Umbilical cord (tissue), 2 donors: Measurements from ENCODE around the gene NDUFB10. TPM values are rescaled to one million over a fixed set of nuclear protein-coding genes. Genes with fewer than 3 reads are reported as not detected.

Experiments used
- DNase-seq: peaks from one replicate; pipeline ENCODE4 v3.0.0-alpha.2; 2015; ENCODE audit warnings: low spot score
- total RNA-seq: library from RNA; depleted of rRNA; stranded (reverse); fragments of >200 nt; gene quantifications from one replicate; pipeline ENCODE4 v1.2.3, GENCODE V29; 2014; ENCODE audit warnings: low replicate concordance; ENCODE audit not compliant: insufficient read depth

Gene NDUFB10
- total RNA-seq, 1 donor from 2014 or later: 111 TPM

- no peak for DNase-seq
These were observed 41.7 kb downstream of the NDUFB10 start for GRCh38 chr16:2001035-2001434.

- DNase-seq: no peak
These were observed 42.4 kb downstream of the NDUFB10 start for GRCh38 chr16:2001456-2002355.

GRCh38 chr16:2002406-2003230 is 43.3 kb downstream of the NDUFB10 start:
- no peak for DNase-seq

GRCh38 chr16:2003231-2003826 is 44.0 kb downstream of the NDUFB10 start:
- no peak for DNase-seq

- DNase-seq: peak; percentile 85
These were observed 44.7 kb downstream of the NDUFB10 start for GRCh38 chr16:2003827-2004641.

- DNase-seq: no peak
These were observed 45.6 kb downstream of the NDUFB10 start for GRCh38 chr16:2004795-2005517.

- DNase-seq: no peak
These were observed 46.3 kb downstream of the NDUFB10 start for GRCh38 chr16:2005646-2006045.

- DNase-seq: no peak
These were observed 47.0 kb downstream of the NDUFB10 start for GRCh38 chr16:2006317-2006716.

- no peak for DNase-seq
These were observed 47.9 kb downstream of the NDUFB10 start for GRCh38 chr16:2007081-2007836.

- DNase-seq: no peak
These were observed 48.7 kb downstream of the NDUFB10 start for GRCh38 chr16:2008009-2008526.

- DNase-seq: no peak
These were observed 49.4 kb downstream of the NDUFB10 start for GRCh38 chr16:2008631-2009163.

- DNase-seq: no peak
These were observed 49.9 kb downstream of the NDUFB10 start for GRCh38 chr16:2009164-2009711.

- DNase-seq: peak; percentile 88
These were observed 50.6 kb downstream of the NDUFB10 start, which contains the start of gene ZNF598 for GRCh38 chr16:2009791-2010510. TSS of gene ZNF598 (minus strand) at chr16:2009821.

Other genes starting within 250 kb of the NDUFB10 start
- gene NME3, start 188.0 kb upstream of the NDUFB10 start, total RNA-seq: 33.0 TPM
- 7.2 TPM for gene EME2, start 186.7 kb upstream of the NDUFB10 start, total RNA-seq
- gene MRPS34, start 186.4 kb upstream of the NDUFB10 start, total RNA-seq: 26.5 TPM
- 37.6 TPM for gene SPSB3, start 177.0 kb upstream of the NDUFB10 start, total RNA-seq
- 73.7 TPM for gene NUBP2, start 176.6 kb upstream of the NDUFB10 start, total RNA-seq
- gene IGFALS, start 165.8 kb upstream of the NDUFB10 start, total RNA-seq: 0.96 TPM
- gene HAGH, start 132.7 kb upstream of the NDUFB10 start, total RNA-seq: 34.4 TPM
- gene FAHD1, start 132.3 kb upstream of the NDUFB10 start, total RNA-seq: 36.1 TPM
- gene MEIOB, start 87.4 kb upstream of the NDUFB10 start, total RNA-seq: not detected
- gene HS3ST6, start 41.1 kb upstream of the NDUFB10 start, total RNA-seq: not detected
- 2.2 TPM for gene MSRB1, start 16.3 kb upstream of the NDUFB10 start, total RNA-seq
- gene RPL3L, start 4.8 kb upstream of the NDUFB10 start, total RNA-seq: not detected
- 1,669 TPM for gene RPS2, start 5.3 kb downstream of the NDUFB10 start, total RNA-seq
- not detected for gene RNF151, start 7.3 kb downstream of the NDUFB10 start, total RNA-seq
- 10.4 TPM for gene TBL3, start 12.5 kb downstream of the NDUFB10 start, total RNA-seq
- gene NOXO1, start 21.9 kb downstream of the NDUFB10 start, total RNA-seq: not detected
- 12.0 TPM for gene GFER, start 24.7 kb downstream of the NDUFB10 start, total RNA-seq
- gene SYNGR3, start 30.4 kb downstream of the NDUFB10 start, total RNA-seq: 2.4 TPM
- gene ZNF598, start 50.3 kb downstream of the NDUFB10 start, total RNA-seq: 4.8 TPM
- gene NPW, start 60.2 kb downstream of the NDUFB10 start, total RNA-seq: not detected
- 30.3 TPM for gene NHERF2, start 67.4 kb downstream of the NDUFB10 start, total RNA-seq
- gene NTHL1, start 88.3 kb downstream of the NDUFB10 start, total RNA-seq: 10.4 TPM
- gene TSC2, start 88.4 kb downstream of the NDUFB10 start, total RNA-seq: 50.1 TPM
- 99.9 TPM for gene PKD1, start 176.4 kb downstream of the NDUFB10 start, total RNA-seq
- 0.48 TPM for gene RAB26, start 189.1 kb downstream of the NDUFB10 start, total RNA-seq
- 22.9 TPM for gene TRAF7, start 196.2 kb downstream of the NDUFB10 start, total RNA-seq
- gene CASKIN1, start 237.1 kb downstream of the NDUFB10 start, total RNA-seq: not detected
- gene MLST8, start 245.9 kb downstream of the NDUFB10 start, total RNA-seq: 25.8 TPM